Retina (tissue), 1 donor: ENCODE measurements around the gene FRMD4A.
A peak's percentile ranks its signal among the peaks of the same experiment; 100 is the strongest.
"Not testable (repeated sequence)": the region's sequence is repeated elsewhere in the genome, so short reads cannot be mapped to it uniquely, and the experiment has no call there.

Experiments used
- DNase-seq: peaks from one replicate; pipeline ENCODE4 v3.0.0-alpha.2; 2016

The FRMD4A gene

GRCh38 chr10:13733071-13733470 is 597.7 kb downstream of the FRMD4A start:
- DNase-seq, result no peak

- DNase-seq, result peak; percentile 62
These were observed 598.3 kb downstream of the FRMD4A start for GRCh38 chr10:13732465-13732881.

- no peak for DNase-seq
These were observed 598.9 kb downstream of the FRMD4A start for GRCh38 chr10:13731799-13732198.

- no peak for DNase-seq
These were observed 599.8 kb downstream of the FRMD4A start for GRCh38 chr10:13730956-13731355.

GRCh38 chr10:13730306-13730652 is 600.4 kb downstream of the FRMD4A start:
- peak; percentile 29 for DNase-seq

- DNase-seq, result no peak
These were observed 601.0 kb downstream of the FRMD4A start for GRCh38 chr10:13729586-13730305.

- DNase-seq, result no peak
These were observed 601.7 kb downstream of the FRMD4A start for GRCh38 chr10:13728898-13729535.

- no peak for DNase-seq
These were observed 605.1 kb downstream of the FRMD4A start for GRCh38 chr10:13725594-13725993.

GRCh38 chr10:13724484-13724883 is 606.2 kb downstream of the FRMD4A start:
- no peak for DNase-seq

- no peak for DNase-seq
These were observed 607.7 kb downstream of the FRMD4A start for GRCh38 chr10:13722747-13723653.

- no peak for DNase-seq
These were observed 609.2 kb downstream of the FRMD4A start for GRCh38 chr10:13721486-13721885.

- DNase-seq, result no peak
These were observed 610.0 kb downstream of the FRMD4A start for GRCh38 chr10:13720699-13721098.

- no peak for DNase-seq
These were observed 611.3 kb downstream of the FRMD4A start for GRCh38 chr10:13719425-13719824.

- DNase-seq, result no peak
These were observed 611.9 kb downstream of the FRMD4A start for GRCh38 chr10:13718820-13719219.

- peak; percentile 67 for DNase-seq
These were observed 612.6 kb downstream of the FRMD4A start for GRCh38 chr10:13717936-13718772.

- no peak for DNase-seq
These were observed 613.2 kb downstream of the FRMD4A start for GRCh38 chr10:13717571-13717935.

GRCh38 chr10:13716081-13717071 is 614.3 kb downstream of the FRMD4A start:
- DNase-seq, result peak; percentile 74

- not testable (repeated sequence) for DNase-seq
These were observed 615.1 kb downstream of the FRMD4A start for GRCh38 chr10:13715596-13715995.

- no peak for DNase-seq
These were observed 615.6 kb downstream of the FRMD4A start for GRCh38 chr10:13715100-13715499.

GRCh38 chr10:13712837-13713581 is 617.7 kb downstream of the FRMD4A start:
- no peak for DNase-seq

- no peak for DNase-seq
These were observed 618.3 kb downstream of the FRMD4A start for GRCh38 chr10:13712476-13712836.
